ENCODE measurements around the gene PYGO2.

DNA sequence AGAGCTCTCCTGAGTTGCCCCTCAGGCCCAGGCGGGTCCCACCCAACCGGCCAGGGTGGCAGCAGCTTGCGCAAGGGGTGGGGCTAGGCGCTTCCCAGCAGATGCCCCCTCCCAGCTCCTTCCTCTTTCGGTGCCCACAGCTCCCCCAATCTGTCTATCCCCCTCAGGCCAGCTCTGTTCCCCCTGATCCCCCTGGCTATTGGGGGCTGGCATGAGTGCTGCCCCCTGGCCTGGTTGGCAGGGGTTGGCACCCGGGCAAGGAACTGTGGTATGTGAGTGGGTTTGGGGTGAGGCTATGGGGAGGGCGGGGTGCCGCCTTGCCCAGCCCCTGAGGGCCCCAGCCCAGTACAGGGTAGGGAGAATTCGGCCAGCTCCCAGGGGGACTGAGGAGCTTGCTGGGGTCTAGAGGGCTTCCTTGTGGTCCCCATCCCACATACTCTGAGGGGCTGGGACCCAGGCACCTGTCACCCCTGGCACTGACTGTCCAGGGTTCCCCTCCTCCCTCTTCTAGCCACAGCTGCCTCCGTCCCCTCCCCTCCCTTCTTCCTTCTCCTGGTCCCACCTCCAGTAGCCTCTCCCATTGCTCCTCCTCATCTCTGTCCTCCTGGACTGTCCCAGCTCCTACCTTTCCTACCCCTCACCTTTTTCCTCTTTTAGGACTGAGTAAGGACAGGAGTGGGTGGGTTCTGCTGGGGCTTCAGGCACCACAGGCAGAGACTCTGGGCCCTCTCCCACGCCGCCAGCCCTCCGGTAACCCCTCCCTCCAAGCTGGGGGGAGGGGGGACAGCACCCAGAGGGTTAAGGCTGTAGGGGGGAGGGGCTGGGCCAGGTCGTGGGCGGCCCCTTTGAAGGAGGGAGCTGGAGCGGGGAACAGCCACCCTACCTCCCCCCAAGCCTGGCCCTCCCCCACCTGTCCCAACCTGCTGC, 46.7 kb upstream of the PYGO2 start:
- TF ChIP-seq CTCF (IDR thresholded peaks at IDR 0.05) (no peak), POLR2A (IDR thresholded peaks at IDR 0.05) (no peak)
